22Rv1 (cell line): ENCODE results near the gene RPRML.

Source experiments
- H3K27ac ChIP-seq: fragments of 450-650 bp; 2 replicates; pipeline ENCODE4 v1.5.1; 2017
- ZFX ChIP-seq: fragments of 450-650 bp; IDR thresholded peaks from 2 replicates; pipeline ENCODE4 v1.6.1; 2017; ENCODE audit warnings: antibody characterized with exemption, borderline replicate concordance
- TF ChIP-seq, protein P1 (sequence below): fragments of 450-650 bp; IDR thresholded peaks from 2 replicates; pipeline ENCODE4 v1.5.1; 2017; ENCODE audit warnings: mild to moderate bottlenecking

Gene RPRML

DNA sequence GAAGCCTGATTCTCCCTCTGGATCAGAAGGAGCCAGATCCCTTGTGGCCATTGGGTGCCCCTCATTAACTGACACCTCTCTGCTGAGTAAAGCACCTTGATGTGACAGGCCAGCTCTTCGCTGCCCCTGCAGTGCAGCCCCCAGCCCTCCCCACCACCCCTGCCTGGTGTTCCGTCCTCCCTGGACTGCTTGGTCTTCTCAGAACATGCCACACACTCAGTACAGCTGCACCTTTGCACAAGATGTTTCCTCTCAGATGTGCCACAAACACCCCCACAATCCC, 35.9 kb downstream of the RPRML start:
- no peak overlapping the region for H3K27ac ChIP-seq
- TF ChIP-seq, protein P1, sequence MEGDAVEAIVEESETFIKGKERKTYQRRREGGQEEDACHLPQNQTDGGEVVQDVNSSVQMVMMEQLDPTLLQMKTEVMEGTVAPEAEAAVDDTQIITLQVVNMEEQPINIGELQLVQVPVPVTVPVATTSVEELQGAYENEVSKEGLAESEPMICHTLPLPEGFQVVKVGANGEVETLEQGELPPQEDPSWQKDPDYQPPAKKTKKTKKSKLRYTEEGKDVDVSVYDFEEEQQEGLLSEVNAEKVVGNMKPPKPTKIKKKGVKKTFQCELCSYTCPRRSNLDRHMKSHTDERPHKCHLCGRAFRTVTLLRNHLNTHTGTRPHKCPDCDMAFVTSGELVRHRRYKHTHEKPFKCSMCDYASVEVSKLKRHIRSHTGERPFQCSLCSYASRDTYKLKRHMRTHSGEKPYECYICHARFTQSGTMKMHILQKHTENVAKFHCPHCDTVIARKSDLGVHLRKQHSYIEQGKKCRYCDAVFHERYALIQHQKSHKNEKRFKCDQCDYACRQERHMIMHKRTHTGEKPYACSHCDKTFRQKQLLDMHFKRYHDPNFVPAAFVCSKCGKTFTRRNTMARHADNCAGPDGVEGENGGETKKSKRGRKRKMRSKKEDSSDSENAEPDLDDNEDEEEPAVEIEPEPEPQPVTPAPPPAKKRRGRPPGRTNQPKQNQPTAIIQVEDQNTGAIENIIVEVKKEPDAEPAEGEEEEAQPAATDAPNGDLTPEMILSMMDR = no peak
- no peak for TF ChIP-seq ZFX

DNA sequence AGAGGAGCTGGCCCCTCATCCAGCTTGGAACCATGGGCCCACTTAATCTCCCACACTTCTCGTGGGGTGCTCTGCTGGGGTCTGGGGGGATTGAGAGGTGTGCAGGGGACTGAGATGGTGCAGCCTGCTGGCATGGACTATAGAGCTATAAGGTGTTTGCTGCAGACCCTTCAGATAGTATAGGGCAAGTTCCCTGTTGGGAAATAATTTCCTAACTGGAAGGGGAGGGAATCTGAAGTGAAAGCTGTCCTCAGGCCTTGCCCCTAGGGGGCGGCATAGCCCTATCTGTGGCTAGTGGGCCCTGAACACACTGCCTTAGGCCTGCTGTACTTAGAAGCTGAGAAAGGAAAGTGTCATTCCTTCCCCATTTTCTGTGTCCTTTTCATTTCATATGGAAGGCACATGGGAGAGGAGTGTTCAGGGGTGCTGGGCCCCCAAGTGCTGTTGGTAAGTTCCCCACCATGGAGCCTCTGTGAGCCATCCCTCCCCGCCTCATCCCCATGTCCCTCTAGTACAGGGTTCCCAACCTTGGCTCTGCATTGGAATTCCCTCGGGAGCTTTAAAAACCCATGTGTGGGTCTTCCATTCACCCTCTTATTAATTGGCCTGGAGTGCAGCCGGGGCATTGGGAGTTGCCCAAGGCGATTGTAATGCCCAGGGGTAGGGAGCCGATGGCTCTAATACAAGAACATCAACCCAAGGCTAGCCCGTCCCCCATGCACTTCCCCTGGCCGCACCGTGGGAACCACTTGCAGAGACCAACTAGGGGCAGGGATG, 36.4 kb downstream of the RPRML start:
- TF ChIP-seq ZFX = no peak
- TF ChIP-seq, protein P1 = peak; percentile 91

DNA sequence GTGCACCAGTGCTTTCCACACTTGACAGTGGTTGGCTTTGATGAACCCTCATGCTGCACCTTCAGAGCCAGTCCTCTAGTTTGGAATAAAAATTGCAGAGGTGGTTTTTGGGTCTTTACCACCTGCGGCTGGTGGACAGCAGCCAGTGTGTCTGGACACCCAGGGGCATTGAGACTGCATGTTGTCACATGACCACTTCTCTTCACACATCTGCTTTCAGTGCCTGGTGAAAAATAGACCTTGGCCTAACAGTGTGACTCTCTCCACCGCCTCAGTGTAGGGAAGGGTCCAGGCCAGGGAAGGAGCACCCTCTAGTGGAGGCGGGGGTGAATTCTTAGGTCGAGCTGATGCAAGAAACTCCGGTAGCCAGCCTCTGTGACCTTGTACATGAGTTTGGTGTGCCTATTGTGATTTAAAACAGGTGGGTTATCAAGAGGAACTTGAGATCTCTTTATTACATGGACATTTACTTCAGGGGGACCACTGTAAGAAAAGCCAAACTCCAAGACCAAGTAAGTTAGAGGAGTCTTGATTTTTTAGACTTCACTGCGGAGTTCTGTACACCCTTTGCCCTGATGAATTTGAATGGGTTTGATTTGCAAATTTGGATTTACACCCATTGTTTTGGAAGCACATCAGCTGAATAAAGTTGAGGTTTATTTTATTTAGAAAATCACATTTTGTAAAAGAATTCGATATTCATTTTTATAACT, 38.2 kb downstream of the RPRML start:
- peak overlapping the region; percentile 26; the same call in 1 of the 2 replicates for H3K27ac ChIP-seq
- TF ChIP-seq, protein P1 = peak; percentile 95
- no peak for TF ChIP-seq ZFX

More for the DNA sequence above, 36.4 kb downstream of the RPRML start:
- no peak overlapping the region for H3K27ac ChIP-seq

DNA sequence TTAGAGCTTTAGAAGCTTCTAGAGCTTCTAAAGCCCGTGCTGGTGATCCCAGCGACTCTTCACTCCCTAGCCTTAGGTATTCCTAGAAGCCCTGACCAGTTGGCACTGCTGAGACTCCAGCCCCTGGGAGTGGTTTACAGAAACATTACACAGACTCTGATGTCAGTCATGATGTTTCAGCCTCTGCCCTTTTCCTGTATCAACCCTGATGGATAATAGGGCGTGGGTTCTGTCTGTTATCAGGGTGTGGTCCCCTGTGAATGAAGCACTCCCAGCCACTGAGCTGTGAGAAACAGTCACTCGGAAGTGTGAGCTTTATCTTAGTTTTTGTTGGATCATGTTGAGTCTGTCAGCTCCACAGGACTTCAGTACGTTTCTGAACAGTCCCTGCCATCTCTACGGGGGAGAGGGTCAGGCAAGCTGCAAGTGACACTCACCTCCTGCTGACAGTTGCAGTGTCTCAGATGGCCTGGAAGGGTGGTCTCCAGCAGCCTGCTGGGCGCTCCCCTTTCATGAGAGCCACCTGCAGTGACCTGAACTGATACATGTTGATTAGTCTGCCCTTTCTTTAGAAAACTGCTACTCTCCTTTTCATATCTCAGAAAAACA, 43.3 kb downstream of the RPRML start:
- H3K27ac ChIP-seq = no peak overlapping the region
- no peak for TF ChIP-seq ZFX
- TF ChIP-seq, protein P1 = no peak

DNA sequence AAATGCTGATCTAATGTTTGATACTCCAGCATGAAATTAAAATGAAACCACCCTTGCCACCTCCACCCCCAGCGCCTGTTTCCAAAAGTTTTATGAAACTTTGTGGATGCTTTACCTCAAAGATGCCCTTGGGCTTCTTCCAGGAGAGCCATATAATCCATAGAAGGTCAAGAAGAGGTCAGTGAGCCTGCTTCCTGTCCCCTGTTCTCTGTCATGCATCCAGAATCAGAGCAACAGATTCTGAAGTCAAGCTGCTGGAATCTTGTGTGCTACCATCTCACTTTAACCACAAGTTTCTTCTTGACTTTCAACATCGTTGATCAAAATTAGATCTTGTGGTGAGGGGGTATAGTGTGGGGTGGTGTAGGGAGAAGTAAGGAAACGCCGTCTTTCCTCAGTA, 47.5 kb downstream of the RPRML start:
- no peak overlapping the region for H3K27ac ChIP-seq
- TF ChIP-seq ZFX = no peak
- TF ChIP-seq, protein P1 = no peak

DNA sequence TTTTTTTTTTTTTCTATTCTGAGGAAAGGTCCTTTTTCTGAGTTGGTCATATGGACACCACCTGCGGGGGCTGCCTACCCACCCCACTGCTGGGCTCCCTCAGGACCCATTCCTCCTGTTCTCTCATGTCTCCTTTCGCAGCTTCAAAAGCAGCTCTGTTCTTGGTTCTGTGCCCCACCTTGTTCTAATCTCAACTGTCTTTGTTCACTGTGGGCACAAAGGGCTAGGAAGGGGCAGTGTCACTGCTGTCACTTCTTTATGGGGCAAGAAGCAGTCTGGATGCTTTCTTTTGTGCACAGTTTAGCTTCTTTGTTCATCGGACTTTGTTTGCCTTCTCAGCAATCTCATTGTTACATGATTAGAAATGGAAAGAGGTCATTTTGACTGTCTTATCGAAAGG, 49.0 kb downstream of the RPRML start:
- no peak for TF ChIP-seq ZFX
- TF ChIP-seq, protein P1 = no peak
- no peak overlapping the region for H3K27ac ChIP-seq

DNA sequence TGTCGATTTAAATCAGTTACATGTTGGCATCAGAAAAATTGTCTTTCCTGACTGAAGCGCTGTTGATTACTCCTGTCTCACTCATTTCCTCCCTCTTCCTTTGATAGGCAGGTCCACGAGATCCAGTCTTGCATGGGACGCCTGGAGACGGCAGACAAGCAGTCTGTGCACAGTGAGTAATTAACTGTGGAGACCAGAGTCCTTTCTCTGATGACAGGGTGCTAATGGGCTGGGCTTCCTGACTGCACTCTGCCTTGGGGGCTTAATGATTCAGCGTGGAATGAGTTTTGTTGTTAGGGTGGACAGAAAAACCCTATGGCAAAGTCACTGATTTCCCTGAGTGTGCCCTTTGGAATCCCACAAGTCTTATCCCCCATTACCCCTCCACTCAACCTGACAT, 49.6 kb downstream of the RPRML start:
- no peak overlapping the region for H3K27ac ChIP-seq
- TF ChIP-seq, protein P1 = no peak
- no peak for TF ChIP-seq ZFX
